Ovary (tissue), 9 donors: ENCODE data around the gene IGSF9B. TPM values are rescaled to one million over a fixed set of nuclear protein-coding genes. Genes with fewer than 3 reads are reported as not detected.

Experiments
- DNase-seq, 5 donors: peaks; one replicate each; pipeline ENCODE4 v3.0.0-alpha.2; 2019 to 2020
- H3K27ac ChIP-seq, 2 donors: fragments of 200-600 bp; one replicate each; pipeline versions ENCODE4 v1.5.1 to v1.8.0; 2019 to 2022
- H3K27me3 ChIP-seq: fragments of 200-600 bp; one replicate; pipeline ENCODE4 v1.8.0; 2022
- H3K36me3 ChIP-seq: fragments of 200-600 bp; sonication (generic); one replicate; pipeline ENCODE4 v1.5.1; 2019
- H3K4me1 ChIP-seq: one replicate; pipeline ENCODE4 v1.8.1; 2013; ENCODE audit warnings: mild to moderate bottlenecking, moderate library complexity; ENCODE audit not compliant: insufficient read depth
- H3K4me3 ChIP-seq: fragments of 200-600 bp; sonication (generic); one replicate; pipeline ENCODE4 v1.5.1; 2017
- H3K9me3 ChIP-seq, 2 donors: fragments of 200-600 bp in 1 of 2; sonication (generic) in 1 of 2; one replicate each; pipeline versions ENCODE4 v1.5.1 to v1.8.1; 2013 to 2019; ENCODE audit warnings: mild to moderate bottlenecking in 1 of 2, moderate library complexity in 1 of 2
- EP300 ChIP-seq: sonication (generic); formaldehyde crosslinking; IDR thresholded peaks from one replicate; pipeline ENCODE4 v1.6.1; 2017; ENCODE audit warnings: antibody characterized with exemption
- POLR2A ChIP-seq: fragments of 450-650 bp; IDR thresholded peaks from one replicate; pipeline ENCODE4 v1.6.1; 2017; ENCODE audit warnings: antibody characterized with exemption, mild to moderate bottlenecking, moderate library complexity
- WGBS, 3 donors: extraction: QIAGEN DNeasy Blood & Tissue Kit in 1 of 3; methylation state at CpG; one replicate each; pipeline versions ENCODE4 v1.1.5 to v1.1.7; 2013 to 2017; 5-methylcytosine and 5-hydroxymethylcytosine counted together
- intact Hi-C, 4 donors: fragments of 100-400 bp; cut with DNase I; formaldehyde crosslinking; loops; one replicate each; pipeline versions ENCODE4 v1.11.0 to v1.15.1; 2022 to 2023
- polyA plus RNA-seq, 2 donors: library from polyadenylated mRNA; stranded (reverse); fragments of 200-250 nt in 1 of 2; fragments of 350-450 nt in 1 of 2; fragmentation: Illumina TruSeq in 1 of 2; extraction: RNeasy Lipid Tissue Mini Kit (QIAGEN cat#74804) in 1 of 2; gene quantifications; one replicate each; pipeline ENCODE4 v1.2.3, GENCODE V29; 2013 to 2014
- total RNA-seq, 7 donors: library from RNA; depleted of rRNA in 2 of 7; stranded (reverse); fragments of >200 nt in 2 of 7; fragmentation: NEBNext Ultra II Directional in 3 of 7; extraction: Animal tissue kit (Norgen Biotek cat#: 25700) in 3 of 7; gene quantifications; one replicate each; pipeline versions ENCODE4 v1.1.0 to v1.2.4, GENCODE V29; 2016 to 2023
- TF ChIP-seq, protein P1 (sequence below), 3 donors: fragments of 450-650 bp in 2 of 3; fragments of 200-600 bp in 1 of 3; IDR thresholded peaks; one replicate each; pipeline versions ENCODE4 v1.5.1 to v1.8.0; 2016 to 2022; ENCODE audit warnings: antibody characterized with exemption in 3 of 3, mild to moderate bottlenecking in 1 of 3
- donor health status: DM: no; HTN: no; CAD: no; lungs with moderate emphysema.
- donor health status: DM: no; HTN: no; CAD: no.
- donor health status: Bipolar disorder and iron deficiency.
- donor health status: DM: yes; HTN: yes; CAD: no.
- donor health status: DM: no; HTN: no; CAD: no.
- donor health status: DM: yes; HTN: yes; CAD: no.

Gene IGSF9B
- total and polyA plus RNA-seq, 9 donors: 0.48 to 15.4 (median 4.7) TPM

- no peak overlapping the region for H3K4me3 ChIP-seq
- 81 to 85% (median 83%) methylated on average over 10 of the region's 10 CpGs for WGBS, 3 donors
- no peaks in the 10 kb centered on the region for H3K36me3 ChIP-seq
- no peaks in the 10 kb centered on the region for H3K27me3 ChIP-seq
- no peak overlapping the region for H3K27ac ChIP-seq
- H3K4me1 ChIP-seq: no peaks in the 10 kb centered on the region
- no peaks in the 10 kb centered on the region for H3K9me3 ChIP-seq
- TF ChIP-seq EP300: no peak
- no peak for TF ChIP-seq POLR2A
- TF ChIP-seq, protein P1, sequence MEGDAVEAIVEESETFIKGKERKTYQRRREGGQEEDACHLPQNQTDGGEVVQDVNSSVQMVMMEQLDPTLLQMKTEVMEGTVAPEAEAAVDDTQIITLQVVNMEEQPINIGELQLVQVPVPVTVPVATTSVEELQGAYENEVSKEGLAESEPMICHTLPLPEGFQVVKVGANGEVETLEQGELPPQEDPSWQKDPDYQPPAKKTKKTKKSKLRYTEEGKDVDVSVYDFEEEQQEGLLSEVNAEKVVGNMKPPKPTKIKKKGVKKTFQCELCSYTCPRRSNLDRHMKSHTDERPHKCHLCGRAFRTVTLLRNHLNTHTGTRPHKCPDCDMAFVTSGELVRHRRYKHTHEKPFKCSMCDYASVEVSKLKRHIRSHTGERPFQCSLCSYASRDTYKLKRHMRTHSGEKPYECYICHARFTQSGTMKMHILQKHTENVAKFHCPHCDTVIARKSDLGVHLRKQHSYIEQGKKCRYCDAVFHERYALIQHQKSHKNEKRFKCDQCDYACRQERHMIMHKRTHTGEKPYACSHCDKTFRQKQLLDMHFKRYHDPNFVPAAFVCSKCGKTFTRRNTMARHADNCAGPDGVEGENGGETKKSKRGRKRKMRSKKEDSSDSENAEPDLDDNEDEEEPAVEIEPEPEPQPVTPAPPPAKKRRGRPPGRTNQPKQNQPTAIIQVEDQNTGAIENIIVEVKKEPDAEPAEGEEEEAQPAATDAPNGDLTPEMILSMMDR (IDR thresholded peaks at IDR 0.05): no peak
- intact Hi-C loops: no loop called here
- DNase-seq: no peak
These were observed 33.7 kb upstream of the IGSF9B start for GRCh38 chr11:133990501-133990900.

GRCh38 chr11:133988686-133989410 is 32.1 kb upstream of the IGSF9B start:
- WGBS, 3 donors: 75 to 86% (median 78%) methylated on average over 21 to 22 of the region's 22 CpGs
- Histone ChIP-seq H3K4me3 (no peak overlapping the region), H3K4me1 (no peaks in the 10 kb centered on the region), H3K36me3 (no peaks in the 10 kb centered on the region), H3K9me3 (no peaks in the 10 kb centered on the region), H3K27me3 (no peaks in the 10 kb centered on the region), H3K27ac (no peak overlapping the region)
- intact Hi-C loops: no loop called here
- DNase-seq: no peak
- TF ChIP-seq EP300 (no peak), POLR2A (no peak)
- TF ChIP-seq, protein P1 (IDR thresholded peaks at IDR 0.05): no peak

DNA sequence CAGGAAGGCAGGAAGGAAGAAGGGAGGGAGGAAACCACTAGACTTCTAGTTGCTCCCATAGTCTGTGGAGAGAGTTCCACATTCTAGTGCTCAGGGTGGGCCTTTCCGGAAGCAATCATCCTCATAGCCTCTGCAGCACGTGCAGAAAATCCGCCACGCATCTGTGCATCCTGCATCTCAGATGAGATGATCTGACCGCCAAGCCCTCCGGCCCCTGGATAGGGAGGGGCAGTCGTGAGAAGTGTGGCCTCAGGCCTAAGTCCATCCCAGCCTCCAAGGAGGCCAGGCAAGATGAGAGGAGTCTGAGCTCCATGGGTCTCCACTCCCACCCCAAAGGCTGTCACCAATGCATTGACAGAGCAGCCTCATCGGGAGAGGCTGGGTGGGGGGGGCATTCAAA is 30.4 kb upstream of the IGSF9B start:
- WGBS, 3 donors: 87 to 90% (median 89%) methylated on average over 8 of the region's 8 CpGs
- no peaks in the 10 kb centered on the region for H3K36me3 ChIP-seq
- no peak for TF ChIP-seq POLR2A
- H3K27ac ChIP-seq: no peak overlapping the region
- intact Hi-C loops: no loop called here
- H3K4me1 ChIP-seq: no peaks in the 10 kb centered on the region
- no peak overlapping the region for H3K4me3 ChIP-seq
- no peaks in the 10 kb centered on the region for H3K9me3 ChIP-seq
- DNase-seq: no peak
- no peaks in the 10 kb centered on the region for H3K27me3 ChIP-seq

- TF ChIP-seq, protein P1 (IDR thresholded peaks at IDR 0.05): no peak
- TF ChIP-seq EP300: no peak
- no peak for TF ChIP-seq POLR2A
- H3K36me3 ChIP-seq: no peaks in the 10 kb centered on the region
- H3K9me3 ChIP-seq: no peaks in the 10 kb centered on the region
- DNase-seq: no peak
- no peak overlapping the region for H3K27ac ChIP-seq
- no peaks in the 10 kb centered on the region for H3K4me1 ChIP-seq
- H3K27me3 ChIP-seq: no peaks in the 10 kb centered on the region
- intact Hi-C loops: no loop called here
- WGBS, 3 donors: 70 to 79% (median 79%) methylated on average over 15 of the region's 15 CpGs
- H3K4me3 ChIP-seq: no peak overlapping the region
These were observed 29.5 kb upstream of the IGSF9B start for GRCh38 chr11:133985981-133986944.
